Endothelial cell of umbilical vein (primary cell): ENCODE measurements around the gene MPST. TPM values are rescaled to one million over a fixed set of nuclear protein-coding genes. Genes with fewer than 3 reads are reported as not detected.

Source experiments
- BruUV-seq: library from RNA; stranded (reverse); fragments of 400-500 nt; replicated peaks from 2 replicates; lab custom pipeline; 2021; lab: Mats Ljungman, UMichigan
- CTCF ChIA-PET: fragments of 300-600, 350-600 bp; sonication (Branson Sonifier 250); formaldehyde crosslinking; loops from one replicate; lab custom pipeline; 2021; ENCODE audit warnings: antibody characterized with exemption, inconsistent platforms; lab: Charles Lee
- POLR2A ChIA-PET: fragments of 300-600, 350-600 bp; sonication (Branson Sonifier 250); formaldehyde crosslinking; loops from one replicate; lab custom pipeline; 2021; ENCODE audit warnings: antibody characterized with exemption, inconsistent platforms; lab: Charles Lee
- DNase-seq: peaks from one replicate; pipeline ENCODE4 v3.0.0-alpha.2; 2011; ENCODE audit warnings: low read depth, low spot score
- FAIRE-seq: peaks from 2 replicates; lab custom pipeline; 2011; peaks lifted over from hg19 to GRCh38; lab: Jason Lieb, UNC
- H2AFZ ChIP-seq: 2 replicates; pipeline ENCODE4 v1.6.0; 2012; ENCODE audit warnings: low read depth, low read length, control low read depth, inconsistent platforms
- H3K27ac ChIP-seq: 2 replicates; pipeline ENCODE4 v1.5.1; 2011; ENCODE audit warnings: low read depth, mild to moderate bottlenecking, control low read depth, low read length, moderate library complexity; ENCODE audit not compliant: insufficient read depth
- H3K27me3 ChIP-seq, 2 experiments: 2 replicates each; pipeline versions ENCODE4 v1.6.0 to v1.6.1; 2011; ENCODE audit warnings: low read length in 2 of 2, mixed read lengths in 1 of 2; ENCODE audit not compliant: control insufficient read depth in 2 of 2, insufficient read depth in 2 of 2
- H3K36me3 ChIP-seq, 2 experiments: 2 replicates in 1 of 2; 3 replicates in 1 of 2; pipeline ENCODE4 v1.5.1; 2011; ENCODE audit warnings: low read length in 2 of 2, mild to moderate bottlenecking in 1 of 2, moderate library complexity in 1 of 2; ENCODE audit not compliant: control insufficient read depth in 2 of 2, insufficient read depth in 2 of 2; ENCODE audit errors: extremely low read depth in 1 of 2
- H3K4me1 ChIP-seq: 3 replicates; pipeline ENCODE4 v1.5.1; 2011; ENCODE audit warnings: mild to moderate bottlenecking, low read length; ENCODE audit not compliant: control insufficient read depth, insufficient read depth; ENCODE audit errors: extremely low read depth
- H3K4me2 ChIP-seq: 2 replicates; pipeline ENCODE4 v1.6.1; 2011; ENCODE audit warnings: low read length, control low read depth, mixed read lengths; ENCODE audit not compliant: insufficient read depth
- H3K4me3 ChIP-seq, 3 experiments: fragments of 200-600 bp in 1 of 3; sonication (generic), shearing (Covaris generic) in 1 of 3; replicated peaks in 1 of 3; 2 replicates each; pipeline ENCODE4 v1.5.1; 2011 to 2016; ENCODE audit warnings: control low read depth in 3 of 3, low read length in 3 of 3, mild to moderate bottlenecking in 2 of 3, inconsistent platforms in 1 of 3, low read depth in 1 of 3, moderate library complexity in 1 of 3; ENCODE audit not compliant: insufficient read depth in 1 of 3
- H3K79me2 ChIP-seq: 2 replicates; pipeline ENCODE4 v1.6.0; 2012; ENCODE audit warnings: low read length, inconsistent platforms; ENCODE audit not compliant: control insufficient read depth, insufficient read depth
- H3K9ac ChIP-seq: replicated peaks from 2 replicates; pipeline ENCODE3; 2011; ENCODE audit warnings: low read length, control low read depth; ENCODE audit not compliant: insufficient read depth; ENCODE audit errors: extremely low read depth
- H3K9me1 ChIP-seq: replicated peaks from 3 replicates; pipeline ENCODE4 v1.6.0; 2011; ENCODE audit warnings: mild to moderate bottlenecking, low read length; ENCODE audit not compliant: control insufficient read depth, insufficient read depth; ENCODE audit errors: extremely low read depth
- H3K9me3 ChIP-seq: replicated peaks from 2 replicates; pipeline ENCODE4 v1.5.1; 2012; ENCODE audit warnings: low read length, inconsistent platforms; ENCODE audit not compliant: control insufficient read depth, insufficient read depth
- H4K20me1 ChIP-seq: replicated peaks from 2 replicates; pipeline ENCODE3; 2011; ENCODE audit warnings: mild to moderate bottlenecking, low read length; ENCODE audit not compliant: control insufficient read depth, insufficient read depth; ENCODE audit errors: extremely low read depth
- EZH2 ChIP-seq: IDR thresholded peaks from 2 replicates; pipeline ENCODE4 v1.6.1; 2012; ENCODE audit warnings: borderline replicate concordance, low read depth, mild to moderate bottlenecking, moderate library complexity, low read length, inconsistent platforms; ENCODE audit not compliant: severe bottlenecking
- FOS ChIP-seq: IDR thresholded peaks from 2 replicates; pipeline ENCODE4 v1.6.1; 2011; ENCODE audit warnings: mild to moderate bottlenecking, low read length, moderate library complexity, borderline replicate concordance; ENCODE audit not compliant: insufficient read depth
- GATA2 ChIP-seq: IDR thresholded peaks from 2 replicates; pipeline ENCODE4 v1.7.0; 2011; ENCODE audit warnings: low read depth, mild to moderate bottlenecking, moderate library complexity, mixed read lengths, low read length; ENCODE audit not compliant: insufficient read length, insufficient read depth
- JUN ChIP-seq: IDR thresholded peaks from 2 replicates; pipeline ENCODE4 v1.6.1; 2011; ENCODE audit warnings: borderline replicate concordance, low read depth; ENCODE audit not compliant: insufficient read length, insufficient read depth
- MYC ChIP-seq: IDR thresholded peaks from one replicate; pipeline ENCODE4 v1.6.1; 2011; ENCODE audit warnings: mild to moderate bottlenecking, low read depth, low read length
- POLR2A ChIP-seq: IDR thresholded peaks from 2 replicates; pipeline ENCODE4 v1.6.1; 2012; ENCODE audit warnings: low read depth, mild to moderate bottlenecking, control low read depth, low read length
- POLR2AphosphoS5 ChIP-seq: IDR thresholded peaks from 2 replicates; pipeline ENCODE4 v1.6.1; 2012; ENCODE audit warnings: low read depth, mild to moderate bottlenecking, control low read depth, low read length, moderate library complexity; ENCODE audit not compliant: insufficient read depth
- dilution Hi-C: fragments of 300-500 bp; cut with MboI; formaldehyde crosslinking; loops from one replicate; pipeline ENCODE4 v1.15.0; 2019; ENCODE audit warnings: low sequenced_read_pairs; ENCODE audit not compliant: extremely low pct_ligation_motif_present
- intact Hi-C: fragments of 100-400 bp; cut with micrococcal nuclease; formaldehyde crosslinking; loops from one replicate; pipeline ENCODE4 v1.10.0; 2022
- polyA plus RNA-seq, 4 experiments: library from polyadenylated mRNA; depleted of rRNA in 3 of 4; stranded (reverse) in 3 of 4; unstranded in 1 of 4; fragments of >200 nt; gene quantifications; 2 replicates each; pipeline versions ENCODE4 v1.2.1 to v1.2.3, GENCODE V29; 2011 to 2012; ENCODE audit warnings: missing spikeins in 1 of 4
- total RNA-seq: library from RNA; stranded (reverse); gene quantifications from 2 replicates; pipeline ENCODE4 v1.2.3, GENCODE V29; 2021
- TF ChIP-seq, protein P1 (sequence below), 2 donors: IDR thresholded peaks; 1 replicate in 1 of 2; 2 replicates in 1 of 2; pipeline ENCODE4 v1.5.1; 2011; ENCODE audit warnings: low read length in 2 of 2, mild to moderate bottlenecking in 2 of 2, moderate library complexity in 2 of 2, control low read depth in 1 of 2, inconsistent platforms in 1 of 2, low read depth in 1 of 2; ENCODE audit not compliant: insufficient read depth in 1 of 2; ENCODE audit errors: extremely low read depth in 1 of 2
- TF ChIP-seq, protein P2 (sequence below): IDR thresholded peaks from 2 replicates; pipeline ENCODE4 v1.6.1; 2011; ENCODE audit not compliant: insufficient read depth, insufficient read length

The MPST gene
- total and polyA plus RNA-seq, 2 donors (not counting 3 experiments of a cell fraction or from before 2014, with no cell fraction given) = 93.2 to 124 TPM

DNA sequence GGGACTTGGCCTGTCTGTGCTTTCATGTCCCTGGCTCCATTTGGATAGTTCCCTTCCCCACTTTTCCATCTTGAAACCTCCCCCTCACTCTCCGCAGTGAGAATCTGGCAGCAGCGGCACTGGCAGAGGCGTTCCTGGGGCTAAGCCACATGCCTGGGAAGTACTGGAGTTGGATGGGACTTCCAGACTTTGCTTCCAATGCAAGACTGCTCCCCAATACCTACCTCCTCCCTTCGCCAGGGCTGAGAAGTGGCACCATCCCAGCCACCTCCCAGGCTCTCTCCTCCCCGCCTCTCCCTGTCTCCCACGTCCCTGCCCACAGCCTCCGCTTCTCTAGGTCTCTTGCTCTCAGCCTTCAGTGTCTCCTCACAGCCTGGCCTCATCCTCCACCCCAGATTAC, 16.9 kb upstream of the MPST start:
- FAIRE-seq = no peak
- TF ChIP-seq, protein P1, sequence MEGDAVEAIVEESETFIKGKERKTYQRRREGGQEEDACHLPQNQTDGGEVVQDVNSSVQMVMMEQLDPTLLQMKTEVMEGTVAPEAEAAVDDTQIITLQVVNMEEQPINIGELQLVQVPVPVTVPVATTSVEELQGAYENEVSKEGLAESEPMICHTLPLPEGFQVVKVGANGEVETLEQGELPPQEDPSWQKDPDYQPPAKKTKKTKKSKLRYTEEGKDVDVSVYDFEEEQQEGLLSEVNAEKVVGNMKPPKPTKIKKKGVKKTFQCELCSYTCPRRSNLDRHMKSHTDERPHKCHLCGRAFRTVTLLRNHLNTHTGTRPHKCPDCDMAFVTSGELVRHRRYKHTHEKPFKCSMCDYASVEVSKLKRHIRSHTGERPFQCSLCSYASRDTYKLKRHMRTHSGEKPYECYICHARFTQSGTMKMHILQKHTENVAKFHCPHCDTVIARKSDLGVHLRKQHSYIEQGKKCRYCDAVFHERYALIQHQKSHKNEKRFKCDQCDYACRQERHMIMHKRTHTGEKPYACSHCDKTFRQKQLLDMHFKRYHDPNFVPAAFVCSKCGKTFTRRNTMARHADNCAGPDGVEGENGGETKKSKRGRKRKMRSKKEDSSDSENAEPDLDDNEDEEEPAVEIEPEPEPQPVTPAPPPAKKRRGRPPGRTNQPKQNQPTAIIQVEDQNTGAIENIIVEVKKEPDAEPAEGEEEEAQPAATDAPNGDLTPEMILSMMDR (IDR thresholded peaks at IDR 0.05; ENCODE audit: extremely low read depth in 1 of 2, insufficient read depth in 1 of 2, low read depth in 1 of 2, low read length in 2 of 2) = no peak
- TF ChIP-seq JUN (no peak), GATA2 (no peak), POLR2A (no peak), POLR2AphosphoS5 (no peak), FOS (no peak)
- Histone ChIP-seq H3K9me3 (no peaks in the 10 kb centered on the region), H3K27me3 (peaks cover 14 to 19% of the 10 kb centered on the region in 2 experiments), H3K4me1 (peaks cover 1% of the 10 kb centered on the region), H2AFZ (no peak overlapping the region), H3K9ac (no peak overlapping the region), H3K27ac (no peak overlapping the region), H3K9me1 (no peaks in the 10 kb centered on the region), H3K4me2 (no peak overlapping the region), H3K4me3 (no peak overlapping the region), H3K36me3 (no peaks in the 10 kb centered on the region), H3K79me2 (no peaks in the 10 kb centered on the region), H4K20me1 (no peaks in the 10 kb centered on the region)
- ChIA-PET CTCF (no interaction called here), POLR2A (no interaction called here)
- no TSS peak for BruUV-seq
- no peak for DNase-seq
- dilution Hi-C loops = no loop called here
- intact Hi-C loops = no loop called here

DNA sequence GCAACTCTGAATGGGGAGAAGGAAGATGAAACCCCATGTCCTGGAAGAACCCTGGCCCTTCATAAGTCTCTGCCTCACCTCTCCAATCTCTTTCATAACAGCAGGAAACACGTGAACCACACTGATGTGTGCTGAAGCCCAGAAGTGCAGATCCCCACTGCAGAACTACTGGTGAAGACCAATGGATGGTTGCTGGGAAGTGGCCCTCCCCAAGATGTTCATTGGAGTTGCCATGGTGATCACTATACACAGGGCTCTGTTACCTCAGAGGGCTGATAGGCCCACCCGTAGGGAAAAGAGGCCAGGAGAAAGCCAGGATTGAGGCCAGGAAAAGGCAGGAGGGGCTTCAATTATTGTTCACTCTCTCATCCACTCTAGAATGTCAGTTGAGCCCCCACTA, 11.9 kb upstream of the MPST start:
- no peaks in the 10 kb centered on the region for H3K36me3 ChIP-seq
- H3K4me2 ChIP-seq = no peak overlapping the region
- no peak for FAIRE-seq
- H4K20me1 ChIP-seq = no peaks in the 10 kb centered on the region
- H3K9me1 ChIP-seq = no peaks in the 10 kb centered on the region
- TF ChIP-seq, protein P2, sequence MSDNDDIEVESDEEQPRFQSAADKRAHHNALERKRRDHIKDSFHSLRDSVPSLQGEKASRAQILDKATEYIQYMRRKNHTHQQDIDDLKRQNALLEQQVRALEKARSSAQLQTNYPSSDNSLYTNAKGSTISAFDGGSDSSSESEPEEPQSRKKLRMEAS = no peak
- TF ChIP-seq POLR2AphosphoS5 (no peak), FOS (no peak), JUN (no peak), MYC (no peak), POLR2A (no peak), GATA2 (no peak), EZH2 (no peak)
- TF ChIP-seq, protein P1 (IDR thresholded peaks at IDR 0.05; ENCODE audit: extremely low read depth in 1 of 2, insufficient read depth in 1 of 2, low read depth in 1 of 2, low read length in 2 of 2) = no peak
- no peaks in the 10 kb centered on the region for H3K79me2 ChIP-seq
- no peak overlapping the region for H3K4me3 ChIP-seq
- DNase-seq = peak; percentile 25
- ChIA-PET CTCF (interaction anchor here (1.2 to 1.8 kb wide), 4 partner anchors 9 to 226 kb away, joined by 4 to 6 read pairs (median 4); no protein-coding TSS in a partner anchor), POLR2A (no interaction called here)
- peaks cover 14% of the 10 kb centered on the region for H3K4me1 ChIP-seq
- H2AFZ ChIP-seq = no peak overlapping the region
- H3K27ac ChIP-seq = no peak overlapping the region
- BruUV-seq = no TSS peak
- H3K27me3 ChIP-seq = peaks cover 12 to 17% of the 10 kb centered on the region in 2 experiments
- no peaks in the 10 kb centered on the region for H3K9me3 ChIP-seq
- no peak overlapping the region for H3K9ac ChIP-seq
- intact Hi-C loops (no loop called here), dilution Hi-C loops (no loop called here)
